Measurements from ENCODE around the gene ADGRL1. TPM values are rescaled to one million over a fixed set of nuclear protein-coding genes. Genes with fewer than 3 reads are reported as not detected.
A peak's percentile ranks its signal among the peaks of the same experiment; 100 is the strongest.
"Not testable (repeated sequence)": the region's sequence is repeated elsewhere in the genome, so short reads cannot be mapped to it uniquely, and the experiment has no call there.

The ADGRL1 gene
- total RNA-seq, 1 donor from 2014 or later, result 62.4 TPM

DNA sequence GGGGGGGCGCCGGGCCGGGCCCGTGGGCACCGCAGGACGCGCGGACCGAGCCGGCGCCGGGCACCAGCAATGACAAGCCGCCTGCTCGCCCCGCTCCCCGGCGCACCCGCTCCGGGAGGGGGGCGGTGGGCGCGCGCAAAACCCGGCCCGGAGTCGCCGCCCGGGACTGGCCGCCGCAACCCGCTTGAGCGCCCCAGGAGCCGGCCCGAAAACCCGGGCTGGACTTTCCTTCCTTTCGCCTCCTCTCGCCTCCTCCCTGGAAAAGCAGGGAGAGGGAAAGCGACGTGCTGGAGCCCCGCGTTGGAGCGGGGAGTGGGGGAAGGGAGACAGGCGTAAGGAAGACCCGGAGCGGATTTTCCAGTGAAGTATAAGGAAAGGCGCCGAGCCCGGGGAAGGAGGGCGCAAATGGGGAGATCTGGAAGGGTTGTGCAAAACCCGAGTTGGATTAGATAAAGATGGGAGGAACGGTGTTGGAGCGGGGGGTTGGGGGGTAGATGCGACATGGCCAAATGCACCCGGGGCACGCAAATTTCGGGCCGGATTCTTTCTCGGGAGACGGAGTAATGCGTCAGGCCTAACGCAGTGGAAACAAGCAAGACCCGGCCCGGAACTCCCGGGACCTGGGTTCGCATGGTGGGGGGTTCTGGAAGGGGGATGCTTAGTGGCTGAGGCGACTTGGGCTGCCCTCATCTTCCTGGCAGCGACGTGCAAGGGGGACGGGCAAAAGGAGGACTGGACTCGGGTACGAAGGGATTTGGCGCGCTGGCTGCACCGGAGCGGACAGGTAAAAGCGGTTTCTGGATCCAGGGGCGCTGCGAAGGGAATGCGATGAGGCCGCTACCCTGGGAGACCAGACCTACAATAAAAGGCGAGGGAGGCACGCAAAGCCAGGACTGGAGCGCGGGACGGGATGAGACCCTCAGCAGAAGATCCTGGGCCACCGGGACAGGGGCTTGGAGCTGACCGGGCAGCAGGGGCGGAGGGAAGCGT lies 1.1 kb upstream of the ADGRL1 start:
- peak; percentile 96 for DNase-seq (ENCODE audit: extremely low spot score, unreplicated experiment)
- H3K27me3 Mint-ChIP-seq, result peaks cover 13% of the 10 kb centered on the region
- H3K36me3 Mint-ChIP-seq, H3K9me3 Mint-ChIP-seq: not testable (repeated sequence)
- peaks cover 21% of the 10 kb centered on the region for H3K4me1 Mint-ChIP-seq (ENCODE audit: unreplicated experiment)
- H3K27ac Mint-ChIP-seq, result peak overlapping the region; percentile 97
- H3K4me3 Mint-ChIP-seq, result peak overlapping the region; percentile 94

DNA sequence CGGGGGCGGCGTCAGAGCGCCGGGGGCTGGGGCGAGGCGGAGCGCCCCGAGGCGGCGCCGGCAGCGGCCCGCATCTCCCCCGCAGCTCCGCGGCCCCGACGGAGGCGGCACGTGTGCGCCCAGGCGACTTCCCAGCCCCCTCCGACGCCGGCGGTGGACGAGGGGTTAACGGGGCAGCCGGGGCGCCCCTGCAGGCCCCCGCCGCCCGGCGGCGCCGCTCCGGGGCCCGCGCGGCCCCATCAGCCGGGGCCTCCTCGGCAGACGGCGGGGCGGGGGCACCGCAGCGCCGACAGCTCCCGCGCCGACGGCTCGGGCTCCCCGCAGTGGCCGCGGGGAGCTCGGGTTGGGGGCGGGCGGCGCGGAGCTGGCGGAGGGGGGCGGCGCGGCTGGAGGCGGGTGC lies 339 bp upstream of the ADGRL1 start:
- peaks cover 13% of the 10 kb centered on the region for H3K27me3 Mint-ChIP-seq
- H3K36me3 Mint-ChIP-seq; H3K9me3 Mint-ChIP-seq; DNase-seq (ENCODE audit: extremely low spot score, unreplicated experiment); H3K27ac Mint-ChIP-seq; H3K4me3 Mint-ChIP-seq: not testable (repeated sequence)
- H3K4me1 Mint-ChIP-seq (ENCODE audit: unreplicated experiment), result peaks cover 26% of the 10 kb centered on the region

DNA sequence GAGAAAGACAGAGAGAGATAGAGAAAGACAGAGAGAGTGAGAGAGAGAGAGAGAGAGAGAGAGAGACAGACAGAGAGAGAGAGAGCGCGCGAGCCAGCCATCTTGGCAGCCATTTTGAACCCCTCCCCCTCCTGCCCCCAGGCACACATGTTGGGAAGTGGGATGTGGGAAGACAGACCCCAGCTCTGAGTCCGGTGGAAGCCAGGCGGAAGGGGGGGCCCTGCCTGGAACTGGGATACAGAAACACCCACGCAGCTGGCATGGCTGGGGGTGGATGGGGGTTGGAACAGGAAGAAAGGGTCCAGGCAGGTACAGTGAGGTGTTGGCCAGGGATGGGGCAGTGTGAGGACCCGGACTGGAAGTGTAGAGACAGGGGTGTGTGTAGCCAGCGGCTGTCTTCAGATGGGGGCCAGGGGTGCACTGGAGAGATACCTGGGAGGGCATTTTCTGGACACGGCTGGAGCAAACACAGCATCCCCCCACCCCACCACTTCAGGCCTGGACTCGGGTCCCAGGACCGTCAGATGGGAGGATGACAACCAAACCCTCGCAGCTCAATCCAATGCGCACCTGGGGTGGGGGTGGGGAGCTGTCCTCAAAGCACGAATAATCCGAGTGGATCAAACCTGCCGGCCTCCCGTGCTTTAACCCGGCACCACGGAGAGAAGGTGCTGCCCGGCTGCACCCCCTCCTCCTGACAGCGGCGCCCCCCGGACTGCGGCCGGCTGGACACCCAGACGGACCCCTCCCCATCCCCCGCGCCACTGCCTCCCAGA lies 1.1 kb downstream of the ADGRL1 start:
- Mint-ChIP-seq H3K4me1 (ENCODE audit: unreplicated experiment) (peaks cover 26% of the 10 kb centered on the region), H3K27ac (peak overlapping the region; percentile 56), H3K27me3 (peaks cover 13% of the 10 kb centered on the region), H3K4me3 (peak overlapping the region; percentile 90)
- H3K9me3 Mint-ChIP-seq; H3K36me3 Mint-ChIP-seq; DNase-seq (ENCODE audit: extremely low spot score, unreplicated experiment): not testable (repeated sequence)

DNA sequence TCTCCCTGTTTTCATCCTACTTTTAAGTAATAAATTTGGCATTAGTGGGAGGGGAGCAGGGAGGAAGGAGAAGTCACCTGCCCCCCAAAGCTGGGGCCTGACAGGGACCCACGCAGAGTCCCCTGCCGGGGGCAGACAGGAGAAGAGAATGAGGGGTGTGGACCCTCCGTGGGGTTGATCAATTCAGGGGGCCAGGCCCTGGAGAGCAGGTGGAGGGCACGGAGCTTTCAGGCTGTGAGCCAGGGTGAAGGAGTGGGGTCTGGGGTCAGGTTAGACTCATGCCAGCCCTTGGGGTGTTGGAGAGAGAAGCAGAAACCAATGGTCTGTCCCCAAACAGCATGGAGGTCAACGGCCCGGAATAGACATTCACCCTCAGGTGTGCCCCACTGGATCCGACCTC lies 1.8 kb downstream of the ADGRL1 start:
- not testable (repeated sequence) for H3K36me3 Mint-ChIP-seq; DNase-seq (ENCODE audit: extremely low spot score, unreplicated experiment); H3K9me3 Mint-ChIP-seq
- Mint-ChIP-seq H3K4me1 (ENCODE audit: unreplicated experiment) (peaks cover 26% of the 10 kb centered on the region), H3K27ac (peak overlapping the region; percentile 56), H3K27me3 (peaks cover 13% of the 10 kb centered on the region), H3K4me3 (peak overlapping the region; percentile 90)

GRCh38 chr19:14203788-14204187 lies 2.2 kb downstream of the ADGRL1 start:
- peaks cover 26% of the 10 kb centered on the region for H3K4me1 Mint-ChIP-seq (ENCODE audit: unreplicated experiment)
- DNase-seq (ENCODE audit: extremely low spot score, unreplicated experiment); H3K9me3 Mint-ChIP-seq; H3K36me3 Mint-ChIP-seq: not testable (repeated sequence)
- H3K27me3 Mint-ChIP-seq, result peaks cover 13% of the 10 kb centered on the region
- peak overlapping the region; percentile 90 for H3K4me3 Mint-ChIP-seq
- H3K27ac Mint-ChIP-seq, result peak overlapping the region; percentile 56

DNA sequence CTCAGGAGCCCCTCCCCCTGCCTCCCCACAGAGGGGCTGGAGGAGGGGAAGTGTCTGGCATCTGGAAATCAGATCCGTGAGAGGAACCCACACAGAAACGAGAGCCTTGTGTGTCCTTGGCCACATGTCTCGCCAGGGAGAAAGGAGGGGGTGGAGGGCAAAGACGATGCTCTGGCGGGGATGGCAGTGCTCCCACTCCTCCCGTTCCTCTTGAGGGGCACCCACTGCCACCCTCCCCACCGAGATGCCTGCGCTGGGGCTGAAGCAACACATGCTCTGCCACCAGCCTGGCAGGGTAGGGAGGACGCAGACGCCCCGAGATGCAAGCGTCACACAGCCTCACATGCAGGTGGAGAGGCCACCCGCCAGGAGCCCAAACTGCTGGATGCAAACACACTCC lies 2.8 kb downstream of the ADGRL1 start:
- Mint-ChIP-seq H3K9me3 (no peaks in the 10 kb centered on the region), H3K4me1 (ENCODE audit: unreplicated experiment) (peaks cover 26% of the 10 kb centered on the region), H3K27ac (no peak overlapping the region), H3K36me3 (no peaks in the 10 kb centered on the region), H3K4me3 (peak overlapping the region; percentile 59), H3K27me3 (peaks cover 13% of the 10 kb centered on the region)
- TF ChIP-seq CTCF (conservative IDR thresholded peaks at IDR 0.05), result no peak
- DNase-seq (ENCODE audit: extremely low spot score, unreplicated experiment), result no peak

GRCh38 chr19:14201481-14201880 lies 4.5 kb downstream of the ADGRL1 start:
- peak overlapping the region; percentile 34 for H3K4me3 Mint-ChIP-seq
- H3K27me3 Mint-ChIP-seq; H3K27ac Mint-ChIP-seq; H3K9me3 Mint-ChIP-seq; H3K36me3 Mint-ChIP-seq; DNase-seq (ENCODE audit: extremely low spot score, unreplicated experiment): not testable (repeated sequence)
- H3K4me1 Mint-ChIP-seq (ENCODE audit: unreplicated experiment), result peaks cover 21% of the 10 kb centered on the region

DNA sequence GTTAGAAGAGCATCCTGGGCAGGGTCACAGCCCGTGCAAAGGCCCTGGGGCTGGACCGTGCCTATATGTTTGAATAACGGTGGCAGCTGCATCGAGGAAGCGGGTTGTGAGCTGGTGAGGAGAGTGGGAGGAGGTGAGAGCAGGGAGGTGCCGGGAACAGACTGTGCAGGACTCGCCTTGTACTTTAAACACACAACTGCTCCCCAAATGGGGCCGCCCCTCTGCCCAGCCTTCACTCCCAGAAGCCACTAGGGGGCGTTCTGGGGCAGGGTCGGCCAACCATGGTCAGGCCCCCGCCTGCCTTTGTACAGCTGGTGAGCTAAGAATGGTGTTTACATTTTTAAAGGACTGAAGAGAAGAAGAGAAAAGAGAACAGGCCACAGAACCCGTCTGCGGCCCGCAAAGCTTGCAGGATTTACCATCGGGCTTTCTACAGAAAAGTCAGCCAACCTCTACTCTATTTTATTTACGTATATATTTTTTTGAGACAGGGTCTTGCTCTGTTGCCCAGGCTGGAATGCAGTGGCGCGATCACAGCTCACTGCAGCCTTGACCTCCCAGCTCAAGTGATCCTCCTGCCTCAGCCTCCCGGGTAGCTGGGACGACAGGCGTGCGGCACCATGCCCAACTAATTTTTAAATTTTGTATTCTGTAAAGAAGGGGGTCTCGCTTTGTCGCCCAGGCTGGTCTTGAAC lies 5.7 kb downstream of the ADGRL1 start:
- peaks cover 26% of the 10 kb centered on the region for H3K4me1 Mint-ChIP-seq (ENCODE audit: unreplicated experiment)
- H3K4me3 Mint-ChIP-seq, result peak overlapping the region; percentile 58
- not testable (repeated sequence) for H3K27ac Mint-ChIP-seq; H3K27me3 Mint-ChIP-seq; H3K36me3 Mint-ChIP-seq; H3K9me3 Mint-ChIP-seq; DNase-seq (ENCODE audit: extremely low spot score, unreplicated experiment)
- peak; percentile 81 for TF ChIP-seq CTCF (conservative IDR thresholded peaks at IDR 0.05)

Data from type B pancreatic cell (in vitro differentiated cells).